GM23338 (cell line): ENCODE data around the gene MPV17. TPM values are rescaled to one million over a fixed set of nuclear protein-coding genes. Genes with fewer than 3 reads are reported as not detected.
A peak's percentile ranks its signal among the peaks of the same experiment; 100 is the strongest.

Source experiments
- ATAC-seq: fragments of 200-7000 bp; cut with Tn5 transposase; 3 replicates; pipeline ENCODE4 v1.9.1; 2020
- DNase-seq: peaks from one replicate; pipeline ENCODE4 v3.0.0-alpha.2; 2015; ENCODE audit warnings: low spot score
- H2AFZ ChIP-seq: fragments of 200-600 bp; sonication (generic); 2 replicates; pipeline ENCODE4 v1.8.0; 2016; ENCODE audit warnings: antibody characterized with exemption, mild to moderate bottlenecking, moderate library complexity
- H3F3A ChIP-seq: fragments of 200-600 bp; sonication (generic); replicated peaks from 2 replicates; pipeline ENCODE4 v1.8.0; 2017; ENCODE audit warnings: antibody characterized with exemption, mixed run types, low read depth
- H3K27ac ChIP-seq: fragments of 200-600 bp; sonication (generic); 2 replicates; pipeline ENCODE4 v1.6.1; 2016; ENCODE audit warnings: low read depth
- H3K27me3 ChIP-seq: fragments of 200-600 bp; sonication (generic); 2 replicates; pipeline ENCODE4 v1.8.0; 2016; ENCODE audit warnings: mild to moderate bottlenecking, mixed run types, moderate library complexity; ENCODE audit not compliant: insufficient read depth
- H3K36me3 ChIP-seq: fragments of 200-600 bp; sonication (generic); 2 replicates; pipeline ENCODE4 v1.8.0; 2016; ENCODE audit warnings: mild to moderate bottlenecking; ENCODE audit not compliant: insufficient read depth
- H3K4me1 ChIP-seq: fragments of 200-600 bp; sonication (generic); 2 replicates; pipeline ENCODE4 v1.8.0; 2016; ENCODE audit warnings: mild to moderate bottlenecking, moderate library complexity; ENCODE audit not compliant: insufficient read depth
- H3K4me2 ChIP-seq: fragments of 200-600 bp; sonication (generic); 2 replicates; pipeline ENCODE4 v1.7.1; 2017; ENCODE audit warnings: mixed run types
- H3K4me3 ChIP-seq: fragments of 200-600 bp; sonication (generic); 2 replicates; pipeline ENCODE4 v1.6.1; 2016; ENCODE audit warnings: mixed run types
- H3K79me2 ChIP-seq: fragments of 200-600 bp; sonication (generic); replicated peaks from 2 replicates; pipeline ENCODE4 v1.8.0; 2017; ENCODE audit warnings: mild to moderate bottlenecking; ENCODE audit not compliant: insufficient read depth
- H3K9me2 ChIP-seq: fragments of 200-600 bp; sonication (generic); 2 replicates; pipeline ENCODE4 v1.8.0; 2017; ENCODE audit not compliant: insufficient read depth
- H4K20me1 ChIP-seq: fragments of 200-600 bp; sonication (generic); replicated peaks from 2 replicates; pipeline ENCODE4 v1.8.0; 2017; ENCODE audit warnings: mild to moderate bottlenecking; ENCODE audit not compliant: insufficient read depth
- H3K27ac Mint-ChIP-seq: 2 replicates; pipeline ENCODE4 v1.8.0; 2020; ENCODE audit warnings: inconsistent platforms, mild to moderate bottlenecking, moderate library complexity, mixed read lengths
- H3K27me3 Mint-ChIP-seq: 3 replicates; pipeline ENCODE4 v1.8.0; 2022; ENCODE audit warnings: low read depth, mild to moderate bottlenecking, moderate library complexity, mixed read lengths, inconsistent platforms; ENCODE audit not compliant: insufficient read depth, poor library complexity
- H3K36me3 Mint-ChIP-seq: 3 replicates; pipeline ENCODE4 v1.8.0; 2021; ENCODE audit warnings: low read depth, mild to moderate bottlenecking, inconsistent platforms, moderate library complexity, mixed read lengths
- H3K4me1 Mint-ChIP-seq: 3 replicates; pipeline ENCODE4 v1.8.0; 2020; ENCODE audit warnings: mild to moderate bottlenecking, inconsistent platforms, mixed read lengths
- H3K4me3 Mint-ChIP-seq: 3 replicates; pipeline ENCODE4 v1.8.0; 2021; ENCODE audit warnings: moderate library complexity, mild to moderate bottlenecking, inconsistent platforms, mixed read lengths
- H3K9me3 Mint-ChIP-seq: 3 replicates; pipeline ENCODE4 v1.8.0; 2020; ENCODE audit warnings: moderate library complexity, mild to moderate bottlenecking, inconsistent platforms, mixed read lengths
- CREB1 ChIP-seq: fragments of 250-450 bp; sonication (Bioruptor Pico); IDR thresholded peaks from 2 replicates; pipeline ENCODE4 v1.5.0; 2020; ENCODE audit warnings: low read depth, mild to moderate bottlenecking, moderate library complexity
- EZH2phosphoT487 ChIP-seq: fragments of 200-600 bp; sonication (generic); IDR thresholded peaks from one replicate; pipeline ENCODE4 v1.8.1; 2018; ENCODE audit warnings: antibody characterized with exemption; ENCODE audit not compliant: unreplicated experiment
- NANOG ChIP-seq: IDR thresholded peaks from 2 replicates; pipeline ENCODE4 v1.6.1; 2016; ENCODE audit warnings: antibody characterized with exemption, borderline replicate concordance
- POLR2AphosphoS5 ChIP-seq: IDR thresholded peaks from 2 replicates; pipeline ENCODE4 v1.6.1; 2016; ENCODE audit warnings: antibody characterized with exemption, low read depth
- ZNF114 ChIP-seq: fragments of 250-450 bp; sonication (Bioruptor Pico); IDR thresholded peaks from 2 replicates; pipeline ENCODE4 v1.5.0; 2020; ENCODE audit warnings: mild to moderate bottlenecking, moderate library complexity
- long read RNA-seq: library from polyadenylated mRNA; unstranded; transcript quantifications from one replicate; pipeline ENCODE4 v2.0.0, GENCODE V29; 2020; ENCODE audit not compliant: unreplicated experiment
- polyA plus RNA-seq: library from polyadenylated mRNA; unstranded; fragments of >200 nt; fragmentation: Nextera tagmentation; extraction: Ambion mirVana; gene quantifications from 2 replicates; pipeline ENCODE4 v1.2.1, GENCODE V29; 2016
- total RNA-seq: library from RNA; depleted of rRNA; stranded (reverse); fragments of >200 nt; shearing (Covaris generic); gene quantifications from 2 replicates; pipeline ENCODE4 v1.2.3, GENCODE V29; 2014; rRNA removed
- TF ChIP-seq, protein P1 (sequence below): IDR thresholded peaks from one replicate; pipeline ENCODE4 v1.6.1; 2018; ENCODE audit warnings: antibody characterized with exemption; ENCODE audit not compliant: unreplicated experiment
- TF ChIP-seq, protein P2 (sequence below): IDR thresholded peaks from 2 replicates; pipeline ENCODE4 v1.6.1; 2016; ENCODE audit warnings: antibody characterized with exemption

The MPV17 gene, protein sequence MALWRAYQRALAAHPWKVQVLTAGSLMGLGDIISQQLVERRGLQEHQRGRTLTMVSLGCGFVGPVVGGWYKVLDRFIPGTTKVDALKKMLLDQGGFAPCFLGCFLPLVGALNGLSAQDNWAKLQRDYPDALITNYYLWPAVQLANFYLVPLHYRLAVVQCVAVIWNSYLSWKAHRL
- 52.5 and 68.9 TPM in 2 replicates for total RNA-seq
- 93.1 and 94.2 TPM in 2 replicates for polyA plus RNA-seq
- long read RNA-seq, transcript MPV17-203 (8 exons, 1,005 nt) = major isoform, 14 of 30 reads
- long read RNA-seq, partial matches to known transcripts = 0 of 30 reads
- long read RNA-seq, other reads (novel, unspliced or antisense) = 11 of 30 reads

DNA sequence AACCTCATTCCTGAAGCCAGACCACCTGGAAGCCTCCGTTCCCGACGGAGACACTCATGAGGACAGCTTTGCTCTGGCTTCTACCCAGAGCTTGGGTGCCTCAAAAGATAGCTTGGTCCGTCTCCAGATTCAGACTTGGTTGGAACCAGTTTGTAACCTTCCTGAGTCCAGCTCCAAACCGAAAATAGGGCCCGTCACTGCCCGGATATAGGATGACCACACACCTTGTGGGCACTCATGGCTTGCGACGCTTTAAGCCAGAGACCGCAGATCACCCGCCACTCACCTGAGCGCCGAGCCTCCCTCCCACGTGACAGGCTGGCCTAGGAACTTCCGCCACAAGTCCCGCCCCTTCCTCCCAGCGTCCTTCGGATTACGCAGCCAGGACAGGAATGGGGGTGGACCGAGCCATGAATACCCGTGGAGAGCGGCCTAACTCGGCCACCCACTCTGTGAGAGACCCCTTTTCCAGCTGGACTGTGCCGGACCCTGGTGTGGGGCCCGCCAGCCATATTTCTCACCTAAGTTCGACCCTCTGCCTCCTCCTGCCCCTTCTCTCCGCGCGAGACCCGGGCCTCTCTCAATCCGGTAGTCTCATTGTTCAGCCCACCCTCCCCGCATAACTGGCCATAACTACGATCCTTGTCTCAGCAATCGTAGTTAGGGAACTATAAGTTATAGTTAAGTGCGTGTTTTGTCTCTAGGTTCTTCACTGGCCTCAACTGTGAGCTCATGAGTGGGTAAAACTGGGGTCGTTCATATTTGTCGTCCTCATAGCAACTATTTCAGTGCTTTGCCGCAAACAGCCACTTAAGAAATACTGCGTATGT is at the start of gene MPV17:
Gene MPV17 (minus strand): TSS at position 332 of the 830 bp plus-strand sequence. CDS start 580 bp downstream, outside the sequence.
- peak; percentile 91 for ATAC-seq
- Histone ChIP-seq H3K4me3 (peak within 1 kb of the TSS; percentile 99), H3K4me1 (peaks cover 14% of the 10 kb centered on the region)

DNA sequence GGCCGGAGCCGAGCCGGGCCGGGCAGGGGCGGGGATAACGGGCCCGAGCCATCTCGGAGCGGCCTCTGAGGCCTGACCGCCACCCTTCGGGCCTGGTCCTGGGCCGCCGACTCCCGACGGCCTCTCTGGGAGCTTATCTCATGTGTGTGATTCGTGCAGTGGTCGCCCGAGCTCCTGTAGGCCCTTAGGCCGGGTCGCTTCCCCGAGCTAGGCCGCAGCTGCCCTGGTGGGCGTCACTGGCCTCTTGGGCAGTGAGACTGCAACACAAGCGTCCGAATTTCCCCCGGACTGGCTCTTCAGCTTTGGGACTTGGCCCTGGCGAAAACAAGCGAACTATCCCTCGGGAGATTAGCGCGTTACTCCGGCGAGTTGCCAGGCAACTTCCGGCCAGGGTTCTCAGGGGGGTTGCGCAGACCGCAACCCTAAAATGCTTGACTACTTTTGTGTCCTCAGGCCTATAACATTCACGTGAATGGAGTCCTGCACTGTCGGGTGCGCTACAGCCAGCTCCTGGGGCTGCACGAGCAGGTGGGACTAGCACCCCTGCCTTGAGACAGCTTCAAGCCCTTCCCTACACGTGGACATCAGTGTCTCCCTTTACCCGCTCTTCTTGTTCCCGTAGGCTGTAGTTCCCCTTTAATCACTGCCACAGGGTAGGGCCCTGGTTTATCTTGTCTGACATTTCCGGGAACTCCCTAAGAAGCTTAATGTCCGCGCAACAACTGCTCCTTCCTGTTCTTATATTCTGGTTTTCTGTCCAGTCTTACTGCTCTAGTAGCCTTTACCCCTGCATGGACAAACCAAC is 48.1 kb upstream of the MPV17 start:
- peak overlapping the region; percentile 95 for H3K27ac Mint-ChIP-seq
- Histone ChIP-seq H3K4me2 (peak overlapping the region; percentile 96), H3K27ac (no peak overlapping the region), H3K4me1 (peaks cover 20% of the 10 kb centered on the region), H3K9me2 (no peaks in the 10 kb centered on the region), H3K27me3 (no peaks in the 10 kb centered on the region), H4K20me1 (peaks cover 5% of the 10 kb centered on the region; the same call in 1 of the 2 replicates), H2AFZ (peak overlapping the region; percentile 78; the same call in 1 of the 2 replicates), H3F3A (peaks cover 9% of the 10 kb centered on the region; the same call in 1 of the 2 replicates), H3K36me3 (peaks cover 38% of the 10 kb centered on the region), H3K4me3 (peak overlapping the region; percentile 93), H3K79me2 (peaks cover 34% of the 10 kb centered on the region)
- peaks cover 24% of the 10 kb centered on the region for H3K4me1 Mint-ChIP-seq
- no peaks in the 10 kb centered on the region for H3K9me3 Mint-ChIP-seq
- peaks cover 67% of the 10 kb centered on the region for H3K36me3 Mint-ChIP-seq
- ATAC-seq = peak; percentile 34
- DNase-seq = peak; percentile 39
- peaks cover 15% of the 10 kb centered on the region for H3K27me3 Mint-ChIP-seq
- H3K4me3 Mint-ChIP-seq = peak overlapping the region; percentile 86
- TF ChIP-seq, protein P1, sequence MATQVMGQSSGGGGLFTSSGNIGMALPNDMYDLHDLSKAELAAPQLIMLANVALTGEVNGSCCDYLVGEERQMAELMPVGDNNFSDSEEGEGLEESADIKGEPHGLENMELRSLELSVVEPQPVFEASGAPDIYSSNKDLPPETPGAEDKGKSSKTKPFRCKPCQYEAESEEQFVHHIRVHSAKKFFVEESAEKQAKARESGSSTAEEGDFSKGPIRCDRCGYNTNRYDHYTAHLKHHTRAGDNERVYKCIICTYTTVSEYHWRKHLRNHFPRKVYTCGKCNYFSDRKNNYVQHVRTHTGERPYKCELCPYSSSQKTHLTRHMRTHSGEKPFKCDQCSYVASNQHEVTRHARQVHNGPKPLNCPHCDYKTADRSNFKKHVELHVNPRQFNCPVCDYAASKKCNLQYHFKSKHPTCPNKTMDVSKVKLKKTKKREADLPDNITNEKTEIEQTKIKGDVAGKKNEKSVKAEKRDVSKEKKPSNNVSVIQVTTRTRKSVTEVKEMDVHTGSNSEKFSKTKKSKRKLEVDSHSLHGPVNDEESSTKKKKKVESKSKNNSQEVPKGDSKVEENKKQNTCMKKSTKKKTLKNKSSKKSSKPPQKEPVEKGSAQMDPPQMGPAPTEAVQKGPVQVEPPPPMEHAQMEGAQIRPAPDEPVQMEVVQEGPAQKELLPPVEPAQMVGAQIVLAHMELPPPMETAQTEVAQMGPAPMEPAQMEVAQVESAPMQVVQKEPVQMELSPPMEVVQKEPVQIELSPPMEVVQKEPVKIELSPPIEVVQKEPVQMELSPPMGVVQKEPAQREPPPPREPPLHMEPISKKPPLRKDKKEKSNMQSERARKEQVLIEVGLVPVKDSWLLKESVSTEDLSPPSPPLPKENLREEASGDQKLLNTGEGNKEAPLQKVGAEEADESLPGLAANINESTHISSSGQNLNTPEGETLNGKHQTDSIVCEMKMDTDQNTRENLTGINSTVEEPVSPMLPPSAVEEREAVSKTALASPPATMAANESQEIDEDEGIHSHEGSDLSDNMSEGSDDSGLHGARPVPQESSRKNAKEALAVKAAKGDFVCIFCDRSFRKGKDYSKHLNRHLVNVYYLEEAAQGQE = no peak
- TF ChIP-seq ZNF114 (CRISPR knock-in tag) = no peak
- no peak for TF ChIP-seq POLR2AphosphoS5

More for the DNA sequence above, at the start of gene MPV17:
- Histone ChIP-seq H3K4me2 (peak within 1 kb of the TSS; percentile 99), H3K9me2 (no peaks in the 10 kb centered on the region), H3K36me3 (peaks cover 10% of the 10 kb centered on the region), H2AFZ (peak within 1 kb of the TSS; percentile 99), H4K20me1 (no peaks in the 10 kb centered on the region), H3F3A (peaks cover 21% of the 10 kb centered on the region; the same call in 1 of the 2 replicates), H3K27me3 (no peaks in the 10 kb centered on the region), H3K27ac (peak within 1 kb of the TSS; percentile 95), H3K79me2 (peaks cover 5% of the 10 kb centered on the region)
- peaks cover 10% of the 10 kb centered on the region for H3K4me1 Mint-ChIP-seq
- peaks cover 24% of the 10 kb centered on the region for H3K36me3 Mint-ChIP-seq
- H3K4me3 Mint-ChIP-seq = peak within 1 kb of the TSS; percentile 98
- H3K9me3 Mint-ChIP-seq = no peaks in the 10 kb centered on the region
- TF ChIP-seq CREB1 (CRISPR knock-in tag) = peak; percentile 56
- TF ChIP-seq, protein P2, sequence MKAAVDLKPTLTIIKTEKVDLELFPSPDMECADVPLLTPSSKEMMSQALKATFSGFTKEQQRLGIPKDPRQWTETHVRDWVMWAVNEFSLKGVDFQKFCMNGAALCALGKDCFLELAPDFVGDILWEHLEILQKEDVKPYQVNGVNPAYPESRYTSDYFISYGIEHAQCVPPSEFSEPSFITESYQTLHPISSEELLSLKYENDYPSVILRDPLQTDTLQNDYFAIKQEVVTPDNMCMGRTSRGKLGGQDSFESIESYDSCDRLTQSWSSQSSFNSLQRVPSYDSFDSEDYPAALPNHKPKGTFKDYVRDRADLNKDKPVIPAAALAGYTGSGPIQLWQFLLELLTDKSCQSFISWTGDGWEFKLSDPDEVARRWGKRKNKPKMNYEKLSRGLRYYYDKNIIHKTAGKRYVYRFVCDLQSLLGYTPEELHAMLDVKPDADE = peak; percentile 77
- no peak for TF ChIP-seq EZH2phosphoT487
- peak; percentile 98 for TF ChIP-seq POLR2AphosphoS5
- no peak for TF ChIP-seq NANOG
- peaks cover 4% of the 10 kb centered on the region for H3K27me3 Mint-ChIP-seq
- H3K27ac Mint-ChIP-seq = peak within 1 kb of the TSS; percentile 99
- peak; percentile 98 for DNase-seq
